Endometrial microvascular endothelial cells (primary cell): ENCODE results near the gene EHD3. TPM values are rescaled to one million over a fixed set of nuclear protein-coding genes. Genes with fewer than 3 reads are reported as not detected.

Experiments
- in situ Hi-C: cut with HindIII; loops from 2 replicates; pipeline ENCODE4 v1.10.0; 2017; ENCODE audit warnings: low sequenced_read_pairs, low pct_unique_long_range_greater_than_20kb; ENCODE audit errors: inconsistent ontology term
- total RNA-seq: library from RNA; depleted of rRNA; stranded (reverse); fragments of >200 nt; gene quantifications from one replicate; pipeline ENCODE4 v1.2.3, GENCODE V29; 2015; ENCODE audit errors: inconsistent ontology term

EHD3 gene
- total RNA-seq, 1 donor from 2014 or later, result 3.1 TPM

GRCh38 chr2:31208240-31208639, 25.7 kb upstream of the EHD3 start:
- in situ Hi-C loops, result no loop called here

DNA sequence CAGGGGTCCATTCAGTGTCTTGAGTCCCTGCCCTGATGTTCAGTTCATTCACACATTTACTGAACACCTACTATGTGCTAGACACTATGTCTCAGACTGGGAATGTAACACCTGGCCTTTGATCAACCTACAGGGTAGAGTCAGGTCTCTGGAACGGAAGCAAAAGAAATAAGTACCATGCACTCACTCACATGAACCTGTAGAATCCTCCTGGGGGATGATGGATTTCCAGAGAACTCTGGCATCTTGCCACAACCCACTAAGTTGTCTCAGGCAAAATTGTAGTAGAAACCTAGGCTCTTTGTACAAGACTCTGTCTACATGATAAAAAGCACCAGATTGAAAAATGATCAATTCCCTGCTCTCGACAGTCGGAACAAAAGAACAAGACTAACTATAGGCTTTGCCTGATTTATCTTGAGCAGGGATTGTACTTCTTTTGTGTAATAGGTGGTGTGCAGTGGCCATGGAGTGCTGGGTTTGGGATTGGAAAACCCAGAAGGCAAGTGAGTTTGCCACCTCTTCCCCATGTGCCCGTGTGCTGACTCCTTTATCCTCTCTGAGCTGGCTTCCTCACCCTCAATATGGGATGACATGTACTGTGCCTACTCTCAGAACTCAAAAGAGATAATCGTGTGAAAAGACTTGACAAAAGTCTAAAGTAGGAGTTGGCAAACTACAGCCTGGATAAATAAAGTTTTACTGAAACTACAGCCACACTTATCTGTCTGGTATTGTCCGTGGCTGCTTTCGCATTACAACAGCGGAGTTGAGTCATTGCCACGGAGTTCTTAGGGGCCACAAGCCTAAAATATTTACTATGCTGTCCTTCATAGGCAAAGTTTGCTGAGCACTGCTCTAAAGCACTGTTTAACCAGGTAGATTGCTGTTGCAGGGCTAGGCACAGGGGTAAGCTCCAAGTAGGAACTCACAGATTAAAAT, 21.0 kb upstream of the EHD3 start:
- in situ Hi-C loops, result no loop called here

DNA sequence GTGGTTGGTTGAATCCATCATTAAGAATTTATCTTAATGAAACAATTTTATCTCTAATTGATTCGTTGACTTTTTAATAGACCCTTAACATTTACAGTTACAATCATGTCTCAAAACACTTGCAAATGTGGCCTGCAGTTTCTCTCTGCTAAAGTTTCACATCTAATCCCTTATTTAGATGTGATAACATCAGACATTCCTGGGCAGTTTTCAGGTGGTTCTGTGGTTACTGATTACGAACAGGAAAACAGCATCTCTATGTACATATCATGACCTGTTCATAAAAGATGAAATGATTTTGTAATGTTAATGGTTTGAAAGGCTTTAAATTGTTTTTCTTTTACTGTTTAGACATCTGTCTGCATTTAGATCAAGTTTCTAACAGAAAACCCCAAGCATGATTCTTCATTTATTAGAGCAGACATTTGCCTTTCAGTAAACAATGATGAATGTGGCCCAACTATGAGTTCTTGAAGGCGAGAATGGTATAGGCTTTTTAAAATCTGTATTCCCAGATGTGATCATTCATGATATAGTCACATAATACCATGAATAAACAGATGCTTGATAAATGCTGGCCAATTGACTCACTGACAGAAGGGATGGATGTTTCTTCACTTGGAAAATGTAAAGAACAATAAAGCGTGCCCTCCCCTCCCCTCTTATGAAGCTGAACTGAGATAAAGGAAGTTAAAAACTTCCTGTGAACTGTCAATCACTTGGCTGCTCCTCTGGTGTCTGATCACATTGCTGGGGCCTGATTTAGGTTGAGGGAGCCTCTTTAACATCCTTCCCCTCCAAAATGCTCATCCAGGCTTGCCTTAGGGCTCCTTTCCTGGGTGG, 20.1 kb upstream of the EHD3 start:
- in situ Hi-C loops, result no loop called here

- in situ Hi-C loops, result no loop called here
Measured at GRCh38 chr2:31214444-31214915, 19.5 kb upstream of the EHD3 start.

- in situ Hi-C loops, result no loop called here
Measured at GRCh38 chr2:31216734-31217133, 17.2 kb upstream of the EHD3 start.

- in situ Hi-C loops, result no loop called here
Measured at GRCh38 chr2:31217465-31218200, 16.3 kb upstream of the EHD3 start, which contains the start of gene CAPN14. TSS of gene CAPN14 (minus strand) at chr2:31217515. CDS start at chr2:31205447, 12,068 bp downstream.

DNA sequence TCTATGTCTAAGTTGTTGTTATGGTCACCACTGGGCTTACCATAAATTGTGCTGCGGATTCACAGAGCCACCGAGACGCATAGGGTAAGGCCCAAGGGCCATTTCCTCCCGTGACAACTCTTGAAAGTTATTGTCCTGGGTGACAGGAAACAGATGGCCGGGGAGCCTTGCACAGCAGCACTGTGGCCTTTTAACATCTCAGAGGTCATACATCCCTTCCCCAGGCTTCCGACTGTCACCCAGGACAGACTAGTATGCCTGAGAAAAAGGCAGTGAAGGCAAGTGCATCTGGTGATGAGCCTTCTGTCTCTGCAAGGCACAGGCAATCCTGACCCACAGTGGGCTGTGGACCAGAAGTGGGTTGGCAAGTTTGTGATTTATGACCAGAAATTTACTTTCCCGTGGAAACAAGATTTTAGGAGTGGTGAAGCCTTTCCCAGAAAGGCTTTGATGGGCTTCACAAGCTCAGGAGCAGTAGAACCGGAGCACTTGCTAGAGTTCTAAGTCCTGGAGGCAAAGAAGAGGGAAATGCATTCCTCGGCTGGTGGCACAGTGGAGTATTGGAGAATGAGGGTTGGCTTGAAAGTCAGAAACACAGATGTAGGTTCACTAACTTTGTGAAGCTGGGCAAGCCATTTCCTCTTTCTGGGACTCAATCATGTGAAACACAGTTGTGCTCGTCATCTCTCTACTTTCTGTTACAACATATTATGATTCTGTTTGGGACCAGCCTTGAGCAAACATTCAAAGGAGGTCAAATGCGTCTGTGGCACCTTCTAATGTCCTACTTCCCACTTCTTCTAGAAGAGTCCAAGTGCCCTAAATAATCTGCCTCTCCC, 14.6 kb upstream of the EHD3 start:
- in situ Hi-C loops, result no loop called here

DNA sequence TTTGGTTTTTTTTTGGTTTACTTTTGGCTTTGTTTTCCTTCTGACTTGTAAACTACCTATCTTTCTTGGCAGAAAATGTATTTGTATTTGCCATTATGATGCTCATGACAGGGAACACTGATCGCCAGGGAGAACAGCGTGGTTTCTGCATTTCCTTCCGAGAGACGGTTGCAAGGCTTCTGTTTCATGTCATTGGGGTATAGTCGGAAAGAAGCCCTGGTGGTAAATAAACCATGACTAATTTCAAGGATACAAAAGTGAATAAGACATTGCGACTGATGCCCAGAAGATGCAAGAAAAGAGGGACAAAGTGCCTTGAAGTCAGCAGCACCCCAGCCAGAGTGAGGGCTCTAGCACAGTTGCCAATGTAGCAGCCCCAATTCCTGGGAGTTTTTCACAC, 12.4 kb upstream of the EHD3 start:
- in situ Hi-C loops, result no loop called here

GRCh38 chr2:31222071-31222470, 11.9 kb upstream of the EHD3 start:
- in situ Hi-C loops, result no loop called here

DNA sequence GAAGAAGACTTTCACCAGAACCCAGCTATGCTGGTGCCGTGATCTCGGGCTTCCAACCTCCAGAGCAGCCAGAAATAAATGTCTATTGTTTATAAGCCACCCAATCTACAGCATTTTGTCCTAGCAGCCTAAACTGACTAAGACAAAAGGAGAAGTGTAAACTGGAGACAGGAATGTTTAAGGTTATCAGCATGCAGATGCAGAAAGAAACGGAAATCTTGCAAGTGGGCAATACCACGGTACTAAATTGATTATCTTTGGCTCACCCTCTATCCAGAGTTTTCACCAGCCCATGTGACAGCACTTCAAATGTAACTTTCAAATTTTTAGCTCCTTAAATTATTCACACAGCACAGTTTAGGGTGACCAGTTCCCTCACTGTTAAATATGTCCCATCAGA, 10.9 kb upstream of the EHD3 start:
- in situ Hi-C loops, result no loop called here

- in situ Hi-C loops, result no loop called here
Measured at GRCh38 chr2:31223749-31224148, 10.2 kb upstream of the EHD3 start.

- in situ Hi-C loops, result no loop called here
Measured at GRCh38 chr2:31226266-31226665, 7.7 kb upstream of the EHD3 start.

DNA sequence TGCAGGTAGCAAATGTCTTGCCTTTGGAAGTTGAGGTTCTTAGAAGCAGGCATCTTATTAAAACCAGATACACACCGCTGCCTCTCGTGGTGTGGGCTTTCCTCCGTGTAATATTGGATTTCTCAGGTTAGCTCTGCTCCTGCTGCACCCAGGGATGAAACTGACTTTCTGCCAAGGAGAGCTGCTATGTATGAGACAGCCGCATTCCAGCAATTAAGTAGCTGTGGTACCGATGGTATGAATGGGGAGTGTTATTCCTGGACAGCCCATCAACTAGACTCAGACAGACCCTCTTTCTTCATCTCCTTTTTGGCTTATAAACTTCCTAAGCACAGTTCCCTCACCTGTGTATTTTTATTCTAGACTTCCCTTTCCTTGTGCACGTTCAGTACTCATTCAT, 6.8 kb upstream of the EHD3 start:
- in situ Hi-C loops, result no loop called here

DNA sequence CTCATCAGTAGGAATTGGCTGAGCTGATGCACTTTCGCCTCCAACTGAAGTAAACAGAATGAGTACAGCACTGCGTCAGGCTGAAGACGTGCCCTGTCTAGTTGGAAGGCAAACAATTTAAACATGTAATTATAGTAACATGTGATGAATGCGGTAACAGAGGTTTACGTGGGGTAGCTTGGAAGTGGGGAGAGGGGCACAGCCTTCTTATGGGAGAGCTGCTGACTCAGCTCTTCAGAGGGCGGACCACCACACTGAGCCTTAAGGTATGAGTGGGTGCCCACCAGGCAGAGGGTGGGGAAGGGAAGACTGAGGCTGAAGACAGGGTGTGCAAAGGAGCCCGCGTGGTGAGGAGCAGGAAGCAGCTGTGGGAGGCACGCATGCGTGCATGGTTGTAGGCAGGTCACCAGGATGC, 6.2 kb upstream of the EHD3 start:
- in situ Hi-C loops, result no loop called here

DNA sequence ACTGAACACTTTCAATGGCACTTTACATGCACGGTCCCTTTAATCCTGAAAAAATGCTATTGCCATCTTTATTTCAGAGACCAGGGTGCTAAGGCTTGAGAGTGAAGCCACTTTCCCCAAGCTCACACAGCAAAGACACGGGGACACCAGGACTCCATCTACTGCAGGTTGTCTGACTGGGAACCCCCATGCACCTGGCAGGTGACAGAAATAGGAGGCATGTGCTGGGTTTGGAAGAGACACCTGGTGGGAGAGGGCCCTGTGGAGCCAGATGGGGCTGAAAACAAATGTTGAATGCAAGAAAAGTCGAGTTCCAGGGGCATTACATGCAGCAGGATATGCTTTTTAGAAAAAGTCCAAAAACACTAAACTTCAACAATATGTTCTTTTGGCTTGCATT, 5.2 kb upstream of the EHD3 start:
- in situ Hi-C loops, result no loop called here

GRCh38 chr2:31230751-31231150, 3.2 kb upstream of the EHD3 start:
- in situ Hi-C loops, result no loop called here

- in situ Hi-C loops, result no loop called here
Measured at GRCh38 chr2:31231571-31232302, 2.2 kb upstream of the EHD3 start.

DNA sequence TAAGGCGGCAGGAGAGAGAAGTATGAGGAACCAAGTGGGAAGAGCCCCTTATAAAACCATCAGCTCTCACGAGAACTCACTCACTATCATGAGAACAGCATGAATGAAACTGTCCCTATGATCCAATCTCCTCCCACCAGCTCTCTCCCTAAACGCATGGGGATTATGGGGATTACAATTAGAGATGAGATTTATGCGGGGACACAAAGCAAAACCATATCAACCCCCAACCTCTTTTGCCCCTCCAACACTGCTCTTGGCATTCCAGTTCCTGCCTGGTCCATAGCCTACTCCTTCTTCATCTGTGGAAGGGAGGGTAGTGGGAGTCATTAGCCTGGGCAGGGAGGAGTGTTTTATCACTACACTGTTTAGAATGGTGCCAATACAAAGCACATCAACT, 1.4 kb upstream of the EHD3 start:
- in situ Hi-C loops, result no loop called here
